RWPE1 (cell line): ENCODE results near the gene PPP3CB.

Experiments used
- CTCF ChIA-PET: fragments of 350-600 bp; sonication (Branson Sonifier 250); formaldehyde crosslinking; extraction: SDS; loops from one replicate; lab custom pipeline; 2021; lab: Yijun Ruan, JAX
- POLR2A ChIA-PET: fragments of 400-600 bp; formaldehyde crosslinking; extraction: SDS; loops from one replicate; lab custom pipeline; 2020; ENCODE audit warnings: antibody characterized with exemption; ENCODE audit not compliant: low non-redundant PET; lab: Yijun Ruan, JAX
- DNase-seq: peaks from one replicate; pipeline ENCODE4 v3.0.0; 2012; ENCODE audit warnings: low spot score
- H3K27ac ChIP-seq: fragments of 450-650 bp; 2 replicates; pipeline ENCODE4 v1.5.1; 2017
- TF ChIP-seq, protein P1 (sequence below): fragments of 450-650 bp; conservative IDR thresholded peaks from 2 replicates; pipeline ENCODE4 v1.5.1; 2017; ENCODE audit warnings: low read depth, mild to moderate bottlenecking

PPP3CB gene

DNA sequence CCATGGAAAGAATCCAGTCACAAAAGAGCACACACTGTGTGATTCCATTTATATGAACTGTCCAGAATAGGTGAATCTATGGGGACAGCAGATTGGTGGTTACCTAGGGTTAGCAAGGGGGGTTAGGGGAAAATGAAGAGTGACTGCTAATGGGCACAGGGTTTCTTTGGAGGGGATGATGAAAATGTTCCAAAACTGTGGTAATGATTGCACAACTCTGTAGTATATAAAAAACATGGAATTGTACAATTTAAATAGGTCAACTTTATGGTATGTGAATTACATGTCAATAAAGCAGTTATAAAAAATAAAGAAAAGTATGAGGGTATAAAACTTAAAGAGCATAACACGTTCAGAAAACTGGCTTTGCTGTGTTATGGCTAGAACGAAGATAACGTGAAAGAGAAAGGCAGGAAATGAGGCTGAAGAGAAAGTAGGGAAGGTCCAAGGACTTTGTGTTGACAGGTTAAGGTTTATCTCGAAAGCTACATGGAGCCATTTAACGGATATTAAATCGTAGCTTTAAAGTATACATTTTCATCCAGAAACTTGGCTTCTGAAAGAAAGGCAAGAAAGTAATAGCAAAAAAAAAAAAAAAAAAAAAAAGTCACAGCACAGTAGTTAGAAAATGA lies 36.0 kb downstream of the PPP3CB start:
- POLR2A ChIA-PET = no interaction called here
- TF ChIP-seq, protein P1, sequence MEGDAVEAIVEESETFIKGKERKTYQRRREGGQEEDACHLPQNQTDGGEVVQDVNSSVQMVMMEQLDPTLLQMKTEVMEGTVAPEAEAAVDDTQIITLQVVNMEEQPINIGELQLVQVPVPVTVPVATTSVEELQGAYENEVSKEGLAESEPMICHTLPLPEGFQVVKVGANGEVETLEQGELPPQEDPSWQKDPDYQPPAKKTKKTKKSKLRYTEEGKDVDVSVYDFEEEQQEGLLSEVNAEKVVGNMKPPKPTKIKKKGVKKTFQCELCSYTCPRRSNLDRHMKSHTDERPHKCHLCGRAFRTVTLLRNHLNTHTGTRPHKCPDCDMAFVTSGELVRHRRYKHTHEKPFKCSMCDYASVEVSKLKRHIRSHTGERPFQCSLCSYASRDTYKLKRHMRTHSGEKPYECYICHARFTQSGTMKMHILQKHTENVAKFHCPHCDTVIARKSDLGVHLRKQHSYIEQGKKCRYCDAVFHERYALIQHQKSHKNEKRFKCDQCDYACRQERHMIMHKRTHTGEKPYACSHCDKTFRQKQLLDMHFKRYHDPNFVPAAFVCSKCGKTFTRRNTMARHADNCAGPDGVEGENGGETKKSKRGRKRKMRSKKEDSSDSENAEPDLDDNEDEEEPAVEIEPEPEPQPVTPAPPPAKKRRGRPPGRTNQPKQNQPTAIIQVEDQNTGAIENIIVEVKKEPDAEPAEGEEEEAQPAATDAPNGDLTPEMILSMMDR = no peak
- DNase-seq = no peak
- no peak overlapping the region for H3K27ac ChIP-seq
- CTCF ChIA-PET = interaction anchor here (0.6 kb wide), 1 partner anchor 58 kb away, joined by 3 read pairs; no protein-coding TSS in a partner anchor

- DNase-seq = no peak
- CTCF ChIA-PET = interaction anchor here (0.7 to 1.0 kb wide), 2 partner anchors 15 to 21 kb away, joined by 4 to 6 read pairs; no protein-coding TSS in a partner anchor
- POLR2A ChIA-PET = no interaction called here
- TF ChIP-seq, protein P1 = no peak
- H3K27ac ChIP-seq = no peak overlapping the region
These were observed 39.5 kb downstream of the PPP3CB start for GRCh38 chr10:73456187-73456890.

- H3K27ac ChIP-seq = no peak overlapping the region
- POLR2A ChIA-PET = no interaction called here
- DNase-seq = no peak
- CTCF ChIA-PET = no interaction called here
- TF ChIP-seq, protein P1 = no peak
These were observed 46.7 kb downstream of the PPP3CB start for GRCh38 chr10:73449113-73449512.

DNA sequence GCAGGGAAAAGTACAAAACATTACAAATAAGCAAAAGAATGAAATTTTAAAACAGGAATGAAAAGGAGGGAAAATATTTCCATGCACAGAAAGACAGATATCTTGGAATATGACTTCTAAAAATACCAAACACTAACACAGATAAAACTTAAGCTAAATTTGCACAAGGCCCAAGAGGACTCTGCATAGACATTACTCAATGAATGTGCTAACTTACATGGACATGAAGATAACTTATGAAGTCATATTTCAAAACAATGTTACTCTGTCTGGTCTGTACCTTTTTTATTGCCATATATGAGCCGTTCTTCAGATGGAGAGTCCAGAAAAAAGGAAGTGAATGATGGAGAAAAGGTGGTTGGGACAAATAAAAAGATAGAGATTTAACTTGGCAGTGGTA lies 47.4 kb downstream of the PPP3CB start:
- POLR2A ChIA-PET = no interaction called here
- CTCF ChIA-PET = no interaction called here
- no peak for DNase-seq
- no peak overlapping the region for H3K27ac ChIP-seq
- TF ChIP-seq, protein P1 = no peak

DNA sequence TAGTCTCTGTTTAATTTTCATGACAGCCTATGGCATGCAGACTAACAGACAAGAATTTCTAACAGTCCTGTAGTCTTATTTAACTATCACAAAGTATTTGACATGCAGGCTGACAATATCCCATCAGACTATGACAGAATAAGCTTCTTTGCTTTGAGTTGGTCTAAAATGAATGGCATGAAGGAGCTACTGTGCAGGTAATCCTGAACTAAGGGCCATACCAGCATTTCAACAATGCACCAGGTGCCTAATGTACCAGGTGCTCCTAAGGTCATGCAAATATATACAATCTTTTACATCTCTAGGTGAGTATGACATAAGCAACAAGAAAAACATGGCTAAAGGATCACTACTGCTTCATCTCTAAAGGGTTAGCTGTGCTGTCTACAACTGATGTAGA lies 48.9 kb downstream of the PPP3CB start:
- POLR2A ChIA-PET = no interaction called here
- no peak for DNase-seq
- H3K27ac ChIP-seq = no peak overlapping the region
- CTCF ChIA-PET = no interaction called here
- TF ChIP-seq, protein P1 = no peak

DNA sequence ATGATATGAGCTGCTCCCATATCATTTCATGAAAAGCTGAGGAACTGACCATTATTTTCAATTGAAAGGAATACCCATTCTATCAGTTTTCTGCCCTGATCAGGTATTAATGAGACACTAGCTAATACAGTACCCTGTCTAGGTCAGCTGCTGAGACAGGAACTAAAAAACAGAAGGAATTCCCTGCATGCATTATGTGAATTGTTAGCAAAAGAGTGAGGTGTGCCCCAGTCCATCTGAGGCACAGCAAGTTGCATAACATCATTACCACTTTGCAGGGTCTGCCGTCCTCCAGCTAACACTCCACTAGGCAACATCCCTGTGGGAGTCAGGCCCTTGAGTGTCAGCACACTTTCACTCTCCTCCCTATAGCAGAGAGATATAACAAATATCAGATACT lies 51.4 kb downstream of the PPP3CB start:
- H3K27ac ChIP-seq = no peak overlapping the region
- ChIA-PET CTCF (interaction anchor here (0.7 kb wide), 1 partner anchor 652 kb away, joined by 3 read pairs; no protein-coding TSS in a partner anchor), POLR2A (no interaction called here)
- DNase-seq = no peak
- TF ChIP-seq, protein P1 = no peak
